Gastroesophageal sphincter (tissue), 3 donors: ENCODE results near the gene PXMP2.

ENCODE experiments used
- CTCF ChIP-seq, 4 experiments: fragments of 200-600 bp in 2 of 4; fragments of 450-650 bp in 2 of 4; sonication (generic) in 1 of 4; IDR thresholded peaks; one replicate each; pipeline ENCODE4 v1.5.1; 2017 to 2019; ENCODE audit warnings: antibody characterized with exemption in 4 of 4, mild to moderate bottlenecking in 2 of 4, moderate library complexity in 2 of 4
- EP300 ChIP-seq: sonication (generic); formaldehyde crosslinking; IDR thresholded peaks from one replicate; pipeline ENCODE4 v1.6.1; 2017; ENCODE audit warnings: antibody characterized with exemption, mild to moderate bottlenecking
- POLR2A ChIP-seq, 2 donors: fragments of 450-650 bp; IDR thresholded peaks; one replicate each; pipeline ENCODE4 v1.6.1; 2017; ENCODE audit warnings: antibody characterized with exemption in 2 of 2, mild to moderate bottlenecking in 2 of 2, moderate library complexity in 1 of 2
- POLR2AphosphoS5 ChIP-seq: sonication (generic); formaldehyde crosslinking; IDR thresholded peaks from one replicate; pipeline ENCODE4 v1.6.1; 2017; ENCODE audit warnings: antibody characterized with exemption

- TF ChIP-seq CTCF (IDR thresholded peaks at IDR 0.05) (no peak), POLR2A (IDR thresholded peaks at IDR 0.05) (no peak), POLR2AphosphoS5 (no peak), EP300 (no peak)
These were observed 59.2 kb downstream of the PXMP2 start for GRCh38 chr12:132746613-132747012.
